ENCODE measurements around the gene OOSP4A. TPM values are rescaled to one million over a fixed set of nuclear protein-coding genes. Genes with fewer than 3 reads are reported as not detected.
"Not testable (repeated sequence)": the region's sequence is repeated elsewhere in the genome, so short reads cannot be mapped to it uniquely, and the experiment has no call there.

The OOSP4A gene
- total RNA-seq, 4 donors from 2014 or later = not detected

DNA sequence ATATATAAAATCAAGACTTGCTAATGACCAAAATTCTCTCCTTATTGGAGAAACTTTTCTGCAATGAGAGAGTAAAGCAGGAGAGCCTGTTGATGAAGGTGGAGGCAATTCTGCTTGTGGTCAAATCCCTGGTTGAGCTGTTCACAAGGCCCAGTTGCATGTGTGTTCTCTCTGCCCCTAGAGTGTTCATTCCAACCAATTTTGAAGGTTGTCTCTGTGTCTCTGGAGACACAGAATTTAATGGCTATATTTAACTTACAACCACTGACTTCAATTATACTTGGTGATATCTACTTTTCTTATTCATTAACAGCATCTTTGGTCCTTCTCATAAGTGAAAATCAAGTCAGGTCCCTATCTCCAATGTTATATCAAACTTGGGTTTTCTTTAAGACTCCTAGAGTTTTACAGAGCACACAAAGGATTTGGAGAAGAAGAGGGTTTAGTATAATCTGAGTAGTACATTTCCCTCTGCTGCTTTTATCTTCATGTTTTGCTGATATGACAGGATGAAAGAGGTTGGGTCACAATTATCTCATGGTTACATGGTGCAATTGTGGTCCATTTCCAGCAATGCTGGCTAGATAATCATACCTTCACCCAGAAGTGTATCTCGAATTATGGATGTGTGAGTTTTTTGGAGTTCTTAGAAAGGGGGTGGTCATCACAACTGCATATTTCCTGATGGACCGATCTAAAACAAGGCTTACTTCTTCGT is 4.0 kb downstream of the OOSP4A start:
- no peaks in the 10 kb centered on the region for H3K27me3 ChIP-seq
- WGBS, 2 donors (ENCODE audit: low coverage in 1 of 2) = 78 to 90% methylated on average over 3 of the region's 3 CpGs
- TF ChIP-seq EP300 (IDR thresholded peaks at IDR 0.05) = no peak
- TF ChIP-seq, protein P1, sequence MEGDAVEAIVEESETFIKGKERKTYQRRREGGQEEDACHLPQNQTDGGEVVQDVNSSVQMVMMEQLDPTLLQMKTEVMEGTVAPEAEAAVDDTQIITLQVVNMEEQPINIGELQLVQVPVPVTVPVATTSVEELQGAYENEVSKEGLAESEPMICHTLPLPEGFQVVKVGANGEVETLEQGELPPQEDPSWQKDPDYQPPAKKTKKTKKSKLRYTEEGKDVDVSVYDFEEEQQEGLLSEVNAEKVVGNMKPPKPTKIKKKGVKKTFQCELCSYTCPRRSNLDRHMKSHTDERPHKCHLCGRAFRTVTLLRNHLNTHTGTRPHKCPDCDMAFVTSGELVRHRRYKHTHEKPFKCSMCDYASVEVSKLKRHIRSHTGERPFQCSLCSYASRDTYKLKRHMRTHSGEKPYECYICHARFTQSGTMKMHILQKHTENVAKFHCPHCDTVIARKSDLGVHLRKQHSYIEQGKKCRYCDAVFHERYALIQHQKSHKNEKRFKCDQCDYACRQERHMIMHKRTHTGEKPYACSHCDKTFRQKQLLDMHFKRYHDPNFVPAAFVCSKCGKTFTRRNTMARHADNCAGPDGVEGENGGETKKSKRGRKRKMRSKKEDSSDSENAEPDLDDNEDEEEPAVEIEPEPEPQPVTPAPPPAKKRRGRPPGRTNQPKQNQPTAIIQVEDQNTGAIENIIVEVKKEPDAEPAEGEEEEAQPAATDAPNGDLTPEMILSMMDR (IDR thresholded peaks at IDR 0.05) = no peak
- no peak for TF ChIP-seq POLR2A (IDR thresholded peaks at IDR 0.05)
- no peak for TF ChIP-seq POLR2AphosphoS5 (IDR thresholded peaks at IDR 0.05)

DNA sequence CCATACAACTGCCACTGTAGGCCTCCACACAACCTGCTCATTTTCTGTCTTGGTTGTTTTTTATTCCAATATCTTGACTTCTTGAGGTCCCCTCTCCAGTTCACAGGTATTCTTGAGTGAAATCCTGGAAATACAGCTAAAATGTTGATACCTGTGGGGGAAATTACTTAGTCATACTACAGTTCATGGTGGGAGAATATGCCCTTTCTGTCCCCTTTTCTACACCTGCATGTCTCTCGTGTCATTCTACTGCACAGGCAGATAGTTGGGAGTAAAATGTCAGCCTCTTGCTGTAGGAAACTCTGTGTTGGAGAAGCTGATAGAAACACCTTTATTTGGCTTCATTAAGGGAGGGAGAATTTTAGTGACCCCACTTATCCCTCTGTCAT is 4.6 kb downstream of the OOSP4A start:
- TF ChIP-seq POLR2AphosphoS5 (IDR thresholded peaks at IDR 0.05) (no peak), POLR2A (IDR thresholded peaks at IDR 0.05) (no peak), EP300 (IDR thresholded peaks at IDR 0.05) (no peak)
- TF ChIP-seq, protein P1 (IDR thresholded peaks at IDR 0.05) = no peak
- Histone ChIP-seq H3K9me3 (no peaks in the 10 kb centered on the region), H3K36me3 (no peaks in the 10 kb centered on the region), H3K4me3 (no peak overlapping the region), H3K27ac (no peak overlapping the region), H3K4me1 (no peaks in the 10 kb centered on the region), H3K27me3 (no peaks in the 10 kb centered on the region)
- WGBS, 2 donors (ENCODE audit: low coverage in 1 of 2) = 63% methylated on average over 1 of the region's 1 CpG; no CpG with 5 or more reads in 1 of the 2 donors
- no peak for ATAC-seq

More for the DNA sequence above, 4.0 kb downstream of the OOSP4A start:
- no peak overlapping the region for H3K27ac ChIP-seq
- no peaks in the 10 kb centered on the region for H3K4me1 ChIP-seq
- ATAC-seq = no peak
- H3K36me3 ChIP-seq = no peaks in the 10 kb centered on the region
- H3K9me3 ChIP-seq = no peaks in the 10 kb centered on the region
- H3K4me3 ChIP-seq = no peak overlapping the region

DNA sequence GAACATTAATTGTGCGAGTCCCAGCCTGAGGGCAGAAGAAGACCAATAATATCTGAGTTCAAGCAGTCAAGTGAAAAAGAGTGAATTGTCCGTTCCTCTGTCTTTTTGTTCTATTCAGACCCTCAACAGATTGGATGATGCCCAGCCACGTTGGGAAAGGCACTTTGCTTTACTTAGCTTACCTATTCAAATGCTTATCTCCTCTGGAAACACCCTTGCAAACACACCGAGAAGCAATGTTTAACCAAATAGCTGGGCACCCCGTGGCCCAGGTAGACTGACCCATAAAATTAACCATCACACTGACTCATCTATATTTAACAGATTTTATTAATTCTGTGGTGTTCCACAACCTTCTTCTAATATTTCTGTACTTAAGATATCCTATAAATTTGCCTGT is 9.3 kb downstream of the OOSP4A start:
- no peaks in the 10 kb centered on the region for H3K36me3 ChIP-seq
- no peaks in the 10 kb centered on the region for H3K9me3 ChIP-seq
- no peaks in the 10 kb centered on the region for H3K27me3 ChIP-seq
- no peak overlapping the region for H3K27ac ChIP-seq
- 63 to 75% methylated on average over 4 of the region's 5 CpGs for WGBS, 2 donors (ENCODE audit: low coverage in 1 of 2)
- TF ChIP-seq, protein P1 (IDR thresholded peaks at IDR 0.05) = no peak
- TF ChIP-seq POLR2A (IDR thresholded peaks at IDR 0.05) (no peak), EP300 (IDR thresholded peaks at IDR 0.05) (no peak)
- H3K4me3 ChIP-seq = no peak overlapping the region
- H3K4me1 ChIP-seq = no peaks in the 10 kb centered on the region
- ATAC-seq = no peak

DNA sequence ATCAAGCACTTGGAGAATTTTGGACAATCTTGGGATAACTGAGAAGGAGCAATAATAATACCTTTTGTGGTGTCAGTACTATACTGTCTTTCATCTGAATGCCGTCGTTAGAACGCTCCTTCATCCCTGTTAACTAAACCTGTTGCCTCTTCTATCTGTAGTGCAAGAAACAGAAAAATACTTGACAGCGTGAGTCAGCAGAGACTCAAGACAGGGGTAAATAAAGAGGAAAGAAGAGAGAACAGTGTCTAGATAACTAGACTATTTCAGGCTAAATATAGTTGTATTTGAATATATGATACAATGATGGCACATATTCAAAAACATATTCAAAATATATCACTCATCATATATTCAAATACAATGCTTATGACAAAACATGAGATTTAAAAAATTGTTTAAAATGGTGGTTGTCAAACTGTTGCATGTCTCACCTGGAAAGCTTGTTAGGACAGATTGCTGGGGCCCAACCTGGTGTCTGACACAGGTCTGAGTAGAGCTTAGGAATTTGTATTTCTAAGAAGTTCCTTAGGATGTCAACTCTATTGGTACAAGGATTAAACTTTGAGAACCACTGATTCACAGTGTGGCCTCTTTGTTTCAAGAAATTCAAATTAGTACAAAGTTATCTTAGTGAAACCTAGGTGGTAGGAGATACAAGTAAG is 17.4 kb downstream of the OOSP4A start:
- Histone ChIP-seq H3K36me3 (no peaks in the 10 kb centered on the region), H3K27ac (no peak overlapping the region), H3K27me3 (no peaks in the 10 kb centered on the region), H3K4me1 (no peaks in the 10 kb centered on the region), H3K9me3 (no peaks in the 10 kb centered on the region), H3K4me3 (no peak overlapping the region)
- ATAC-seq = no peak
- TF ChIP-seq EP300 (IDR thresholded peaks at IDR 0.05) (no peak), POLR2AphosphoS5 (IDR thresholded peaks at IDR 0.05) (no peak), POLR2A (IDR thresholded peaks at IDR 0.05) (no peak)
- TF ChIP-seq, protein P1 (IDR thresholded peaks at IDR 0.05) = no peak
- 89 to 96% methylated on average over 4 of the region's 4 CpGs for WGBS, 2 donors (ENCODE audit: low coverage in 1 of 2)

DNA sequence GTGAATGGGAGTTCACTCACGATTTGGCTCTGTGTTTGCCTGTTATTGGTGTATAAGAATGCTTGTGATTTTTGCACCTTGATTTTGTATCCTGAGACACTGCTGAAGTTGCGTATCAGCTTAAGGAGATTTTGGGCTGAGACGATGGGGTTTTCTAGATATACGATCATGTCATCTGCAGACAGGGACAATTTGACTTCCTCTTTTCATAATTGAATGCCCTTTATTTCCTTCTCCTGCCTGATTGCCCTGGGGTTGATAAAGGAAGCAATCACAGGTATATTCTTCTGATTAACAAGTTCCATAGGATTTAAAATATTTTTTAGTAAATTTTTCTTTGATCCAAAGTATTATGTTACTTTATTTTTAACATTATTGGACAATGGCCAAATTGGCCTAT is 18.2 kb downstream of the OOSP4A start:
- H3K4me3 ChIP-seq, H3K27me3 ChIP-seq, H3K4me1 ChIP-seq, H3K27ac ChIP-seq, H3K36me3 ChIP-seq, ATAC-seq, H3K9me3 ChIP-seq: not testable (repeated sequence)
- WGBS, 2 donors (ENCODE audit: low coverage in 1 of 2) = 58 to 63% methylated on average over 4 of the region's 4 CpGs
